Nephron progenitor cell (in vitro differentiated cells): ENCODE measurements around the gene MTHFR.

ENCODE experiments used
- DNase-seq: peaks from one replicate; pipeline ENCODE4 v3.0.0; 2021
- H3K27ac Mint-ChIP-seq: 2 replicates; pipeline ENCODE4 v1.8.0; 2021; ENCODE audit warnings: mild to moderate bottlenecking, moderate library complexity, mixed read lengths
- H3K27me3 Mint-ChIP-seq: 2 replicates; pipeline ENCODE4 v1.8.0; 2021; ENCODE audit warnings: mild to moderate bottlenecking, low read depth, mixed read lengths; ENCODE audit not compliant: poor library complexity
- H3K36me3 Mint-ChIP-seq: 2 replicates; pipeline ENCODE4 v1.8.0; 2021; ENCODE audit warnings: low read depth, mixed read lengths
- H3K4me1 Mint-ChIP-seq: 2 replicates; pipeline ENCODE4 v1.8.0; 2021; ENCODE audit warnings: mixed read lengths
- H3K4me3 Mint-ChIP-seq: 2 replicates; pipeline ENCODE4 v1.8.0; 2021; ENCODE audit warnings: mild to moderate bottlenecking, moderate library complexity, mixed read lengths
- H3K9me3 Mint-ChIP-seq: 2 replicates; pipeline ENCODE4 v1.8.0; 2021; ENCODE audit warnings: mild to moderate bottlenecking, moderate library complexity, mixed read lengths
- CTCF ChIP-seq: fragments of 200-600 bp; sonication (generic); IDR thresholded peaks from 2 replicates; pipeline ENCODE4 v1.5.0; 2021; ENCODE audit warnings: antibody characterized with exemption

Gene MTHFR

GRCh38 chr1:11746795-11747487 lies 58.8 kb downstream of the MTHFR start:
- Mint-ChIP-seq H3K27ac (peak overlapping the region; percentile 50), H3K4me1 (peaks cover 6% of the 10 kb centered on the region), H3K27me3 (peaks cover 2% of the 10 kb centered on the region), H3K9me3 (no peaks in the 10 kb centered on the region), H3K4me3 (no peak overlapping the region), H3K36me3 (peaks cover 6% of the 10 kb centered on the region)
- no peak for TF ChIP-seq CTCF
- no peak for DNase-seq

- Mint-ChIP-seq H3K4me3 (no peak overlapping the region), H3K36me3 (peaks cover 6% of the 10 kb centered on the region), H3K9me3 (no peaks in the 10 kb centered on the region), H3K27ac (no peak overlapping the region), H3K27me3 (peaks cover 2% of the 10 kb centered on the region), H3K4me1 (peaks cover under 1% of the 10 kb centered on the region)
- no peak for TF ChIP-seq CTCF
- no peak for DNase-seq
These were observed 59.7 kb downstream of the MTHFR start for GRCh38 chr1:11746092-11746491.

GRCh38 chr1:11744287-11744686 lies 61.5 kb downstream of the MTHFR start:
- Mint-ChIP-seq H3K36me3 (peaks cover 6% of the 10 kb centered on the region), H3K27ac (peak overlapping the region; percentile 57), H3K27me3 (peaks cover 2% of the 10 kb centered on the region), H3K4me3 (no peak overlapping the region), H3K4me1 (peaks cover 15% of the 10 kb centered on the region), H3K9me3 (no peaks in the 10 kb centered on the region)
- TF ChIP-seq CTCF: no peak
- no peak for DNase-seq

- peaks cover 2% of the 10 kb centered on the region for H3K27me3 Mint-ChIP-seq
- H3K4me3 Mint-ChIP-seq: no peak overlapping the region
- no peaks in the 10 kb centered on the region for H3K9me3 Mint-ChIP-seq
- H3K36me3 Mint-ChIP-seq: peaks cover 6% of the 10 kb centered on the region
- H3K4me1 Mint-ChIP-seq: peaks cover 30% of the 10 kb centered on the region
- DNase-seq: no peak
- H3K27ac Mint-ChIP-seq: peak overlapping the region; percentile 66
- TF ChIP-seq CTCF: no peak
These were observed 63.7 kb downstream of the MTHFR start for GRCh38 chr1:11741919-11742558.

- no peaks in the 10 kb centered on the region for H3K9me3 Mint-ChIP-seq
- peaks cover 2% of the 10 kb centered on the region for H3K36me3 Mint-ChIP-seq
- peaks cover 32% of the 10 kb centered on the region for H3K4me1 Mint-ChIP-seq
- no peak for DNase-seq
- H3K4me3 Mint-ChIP-seq: no peak overlapping the region
- H3K27ac Mint-ChIP-seq: no peak overlapping the region
- no peak for TF ChIP-seq CTCF
- peaks cover 2% of the 10 kb centered on the region for H3K27me3 Mint-ChIP-seq
These were observed 64.3 kb downstream of the MTHFR start for GRCh38 chr1:11741482-11741881.
